Thoracic aorta (tissue), 2 donors: Measurements from ENCODE around the gene AKAP8L. TPM values are rescaled to one million over a fixed set of nuclear protein-coding genes. Genes with fewer than 3 reads are reported as not detected.

Source experiments
- ATAC-seq: fragments of 150-250 bp; one replicate; pipeline ENCODE4 v1.8.0; 2017; ENCODE audit warnings: low read depth; ENCODE audit not compliant: insufficient number of reproducible peaks, low FRiP score
- DNase-seq: peaks from one replicate; pipeline ENCODE4 v3.0.0-alpha.2; 2020; ENCODE audit warnings: low spot score
- H3K27ac ChIP-seq, 2 donors: fragments of 200-600 bp; sonication (generic); 1 replicate in 1 of 2; 2 replicates in 1 of 2; pipeline ENCODE4 v1.5.1; 2016; ENCODE audit warnings: mild to moderate bottlenecking in 2 of 2, moderate library complexity in 2 of 2
- H3K27me3 ChIP-seq: fragments of 200-600 bp; sonication (generic); replicated peaks from 2 replicates; pipeline ENCODE4 v1.6.0; 2016; ENCODE audit warnings: mild to moderate bottlenecking; ENCODE audit not compliant: insufficient read depth
- H3K36me3 ChIP-seq: fragments of 200-600 bp; sonication (generic); one replicate; pipeline ENCODE4 v1.5.1; 2016
- H3K4me1 ChIP-seq, 2 donors: fragments of 200-600 bp; sonication (generic); 1 replicate in 1 of 2; 2 replicates in 1 of 2; pipeline versions ENCODE4 v1.5.1 to v1.6.0; 2016; ENCODE audit warnings: low read depth in 2 of 2, mild to moderate bottlenecking in 1 of 2; ENCODE audit not compliant: control insufficient read depth in 1 of 2
- H3K4me3 ChIP-seq: fragments of 200-600 bp; sonication (generic); 2 replicates; pipeline ENCODE4 v1.5.1; 2016; ENCODE audit warnings: mild to moderate bottlenecking
- H3K9me3 ChIP-seq: fragments of 200-600 bp; sonication (generic); 2 replicates; pipeline ENCODE4 v1.5.1; 2016
- total RNA-seq, 2 donors: library from RNA; depleted of rRNA; stranded (reverse); fragments of >200 nt; gene quantifications; one replicate each; pipeline versions ENCODE4 v1.1.0 to v1.2.3, GENCODE V29; 2016
- TF ChIP-seq, protein P1 (sequence below): fragments of 200-600 bp; sonication (generic); IDR thresholded peaks from one replicate; pipeline ENCODE4 v1.5.1; 2019; ENCODE audit warnings: antibody characterized with exemption

The AKAP8L gene
- total RNA-seq, 2 donors from 2014 or later, result 163 to 247 TPM

GRCh38 chr19:15379999-15380647 lies 38.7 kb downstream of the AKAP8L start:
- H3K9me3 ChIP-seq, result no peaks in the 10 kb centered on the region
- H3K27me3 ChIP-seq, result no peaks in the 10 kb centered on the region
- no peak for DNase-seq
- peaks cover 25 to 40% of the 10 kb centered on the region in 2 donors for H3K4me1 ChIP-seq
- no peak for ATAC-seq
- no peaks in the 10 kb centered on the region for H3K36me3 ChIP-seq
- TF ChIP-seq, protein P1, sequence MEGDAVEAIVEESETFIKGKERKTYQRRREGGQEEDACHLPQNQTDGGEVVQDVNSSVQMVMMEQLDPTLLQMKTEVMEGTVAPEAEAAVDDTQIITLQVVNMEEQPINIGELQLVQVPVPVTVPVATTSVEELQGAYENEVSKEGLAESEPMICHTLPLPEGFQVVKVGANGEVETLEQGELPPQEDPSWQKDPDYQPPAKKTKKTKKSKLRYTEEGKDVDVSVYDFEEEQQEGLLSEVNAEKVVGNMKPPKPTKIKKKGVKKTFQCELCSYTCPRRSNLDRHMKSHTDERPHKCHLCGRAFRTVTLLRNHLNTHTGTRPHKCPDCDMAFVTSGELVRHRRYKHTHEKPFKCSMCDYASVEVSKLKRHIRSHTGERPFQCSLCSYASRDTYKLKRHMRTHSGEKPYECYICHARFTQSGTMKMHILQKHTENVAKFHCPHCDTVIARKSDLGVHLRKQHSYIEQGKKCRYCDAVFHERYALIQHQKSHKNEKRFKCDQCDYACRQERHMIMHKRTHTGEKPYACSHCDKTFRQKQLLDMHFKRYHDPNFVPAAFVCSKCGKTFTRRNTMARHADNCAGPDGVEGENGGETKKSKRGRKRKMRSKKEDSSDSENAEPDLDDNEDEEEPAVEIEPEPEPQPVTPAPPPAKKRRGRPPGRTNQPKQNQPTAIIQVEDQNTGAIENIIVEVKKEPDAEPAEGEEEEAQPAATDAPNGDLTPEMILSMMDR, result no peak
- H3K27ac ChIP-seq, result peak overlapping the region; percentile 83 to 92
- peak overlapping the region; percentile 86 for H3K4me3 ChIP-seq

- H3K4me1 ChIP-seq, result peaks cover 28 to 48% of the 10 kb centered on the region in 2 donors
- DNase-seq (peak; percentile 90), ATAC-seq (peak; percentile 95)
- peak within 1 kb of the TSS; percentile 86 for H3K4me3 ChIP-seq
- H3K36me3 ChIP-seq, result no peaks in the 10 kb centered on the region
- H3K27ac ChIP-seq, result peak within 1 kb of the TSS; percentile 92 to 98
- TF ChIP-seq, protein P1, result no peak
- no peaks in the 10 kb centered on the region for H3K27me3 ChIP-seq
- H3K9me3 ChIP-seq, result no peaks in the 10 kb centered on the region
Measured at GRCh38 chr19:15379083-15379998, 39.4 kb downstream of the AKAP8L start, which contains the start of gene AKAP8. Gene AKAP8, minus strand, starts transcription at chr19:15379787. Its CDS starts 56 bp downstream, at chr19:15379731.

GRCh38 chr19:15378534-15379082 lies 40.2 kb downstream of the AKAP8L start:
- H3K36me3 ChIP-seq, result peaks cover 3% of the 10 kb centered on the region
- TF ChIP-seq, protein P1, result no peak
- peak overlapping the region; percentile 86 for H3K4me3 ChIP-seq
- H3K4me1 ChIP-seq, result peaks cover 33 to 55% of the 10 kb centered on the region in 2 donors
- no peaks in the 10 kb centered on the region for H3K9me3 ChIP-seq
- peak overlapping the region; percentile 92 to 98 for H3K27ac ChIP-seq
- no peaks in the 10 kb centered on the region for H3K27me3 ChIP-seq
- no peak for DNase-seq
- ATAC-seq, result no peak

DNA sequence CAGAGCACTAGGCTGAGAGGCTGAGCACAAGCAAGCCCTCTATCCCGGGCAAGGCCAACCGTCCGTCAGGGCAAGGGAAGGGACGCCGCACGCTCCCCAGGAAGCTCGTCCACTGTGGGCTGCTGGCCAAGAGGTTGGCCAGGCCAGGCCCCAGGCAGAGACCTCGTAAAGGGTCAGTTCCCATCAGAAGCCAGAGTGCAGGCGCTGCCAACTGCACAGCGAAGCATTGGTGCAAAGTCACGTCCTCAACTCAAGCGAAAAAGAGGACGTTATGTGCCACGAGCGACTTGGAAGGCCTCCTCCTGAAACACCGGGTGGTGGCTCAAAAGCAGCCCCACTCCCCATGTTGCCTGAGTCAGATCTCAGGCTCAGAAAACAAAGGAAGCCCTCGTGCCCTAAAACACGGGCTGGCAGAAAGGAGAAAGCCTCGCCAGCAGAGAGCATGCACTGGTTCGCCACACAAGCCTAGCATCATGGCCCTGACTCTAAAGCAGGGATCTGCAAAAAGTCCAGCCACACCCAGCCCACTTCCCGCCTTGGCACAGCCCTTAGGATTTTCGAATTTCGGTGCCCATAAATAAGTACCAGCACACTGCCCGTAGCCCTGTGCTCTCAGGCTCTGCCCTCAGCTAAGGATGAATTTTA lies 43.9 kb downstream of the AKAP8L start:
- peaks cover 26 to 51% of the 10 kb centered on the region in 2 donors for H3K4me1 ChIP-seq
- ATAC-seq (no peak), DNase-seq (no peak)

More for the DNA sequence above, 43.9 kb downstream of the AKAP8L start:
- Histone ChIP-seq H3K36me3 (peaks cover 37% of the 10 kb centered on the region), H3K9me3 (no peaks in the 10 kb centered on the region), H3K27me3 (no peaks in the 10 kb centered on the region), H3K27ac (peak overlapping the region; percentile 48 to 69), H3K4me3 (peak overlapping the region; percentile 34)
- TF ChIP-seq, protein P1, result no peak
